ENCODE results near the gene NAXD.
A peak's percentile ranks its signal among the peaks of the same experiment; 100 is the strongest.
"Not testable (repeated sequence)": the region's sequence is repeated elsewhere in the genome, so short reads cannot be mapped to it uniquely, and the experiment has no call there.

The NAXD gene

GRCh38 chr13:110593430-110594130, 21.8 kb upstream of the NAXD start:
- in situ Hi-C loops (cut with HindIII; ENCODE audit: low sequenced_read_pairs) = no loop called here
- peak; percentile 64 for DNase-seq (ENCODE audit: low read depth, low spot score)

GRCh38 chr13:110597041-110597689, 18.2 kb upstream of the NAXD start:
- TF ChIP-seq, protein P1, sequence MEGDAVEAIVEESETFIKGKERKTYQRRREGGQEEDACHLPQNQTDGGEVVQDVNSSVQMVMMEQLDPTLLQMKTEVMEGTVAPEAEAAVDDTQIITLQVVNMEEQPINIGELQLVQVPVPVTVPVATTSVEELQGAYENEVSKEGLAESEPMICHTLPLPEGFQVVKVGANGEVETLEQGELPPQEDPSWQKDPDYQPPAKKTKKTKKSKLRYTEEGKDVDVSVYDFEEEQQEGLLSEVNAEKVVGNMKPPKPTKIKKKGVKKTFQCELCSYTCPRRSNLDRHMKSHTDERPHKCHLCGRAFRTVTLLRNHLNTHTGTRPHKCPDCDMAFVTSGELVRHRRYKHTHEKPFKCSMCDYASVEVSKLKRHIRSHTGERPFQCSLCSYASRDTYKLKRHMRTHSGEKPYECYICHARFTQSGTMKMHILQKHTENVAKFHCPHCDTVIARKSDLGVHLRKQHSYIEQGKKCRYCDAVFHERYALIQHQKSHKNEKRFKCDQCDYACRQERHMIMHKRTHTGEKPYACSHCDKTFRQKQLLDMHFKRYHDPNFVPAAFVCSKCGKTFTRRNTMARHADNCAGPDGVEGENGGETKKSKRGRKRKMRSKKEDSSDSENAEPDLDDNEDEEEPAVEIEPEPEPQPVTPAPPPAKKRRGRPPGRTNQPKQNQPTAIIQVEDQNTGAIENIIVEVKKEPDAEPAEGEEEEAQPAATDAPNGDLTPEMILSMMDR (IDR thresholded peaks at IDR 0.05; ENCODE audit: low read depth, low read length) = no peak
- DNase-seq (ENCODE audit: low read depth, low spot score) = no peak

More at GRCh38 chr13:110593430-110594130, 21.8 kb upstream of the NAXD start:
- H3K4me3 ChIP-seq (ENCODE audit: low read depth, low read length) = no peak overlapping the region
- TF ChIP-seq, protein P1 (IDR thresholded peaks at IDR 0.05; ENCODE audit: low read depth, low read length) = peak; percentile 58

DNA sequence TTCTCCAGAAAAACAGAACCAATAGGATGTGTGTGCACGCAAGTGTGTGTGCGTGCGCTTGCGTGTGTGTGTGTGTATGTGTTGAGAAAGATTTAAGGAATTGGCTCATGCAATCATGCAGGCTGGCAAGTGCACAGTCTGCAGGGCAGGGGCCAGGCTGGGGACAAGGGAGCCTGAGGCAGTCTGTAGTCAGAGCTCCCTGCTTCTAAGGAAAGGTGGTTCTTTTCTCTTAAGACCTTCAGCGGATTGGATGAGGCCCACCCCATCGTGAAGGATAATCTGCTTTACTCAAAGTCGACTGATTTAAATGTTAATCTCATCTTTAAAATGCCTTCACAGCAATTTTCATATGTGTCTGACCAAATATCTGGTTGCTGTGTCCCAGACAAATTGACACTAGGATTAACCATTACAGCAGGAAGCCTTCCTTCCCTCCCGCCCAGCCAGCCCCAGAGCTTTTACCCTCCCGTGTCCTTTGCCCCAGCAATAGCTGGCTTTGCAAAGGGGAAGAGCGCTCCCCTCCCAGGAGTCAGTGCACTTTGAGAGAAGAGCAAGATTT, 15.0 kb upstream of the NAXD start:
- DNase-seq (ENCODE audit: low read depth, low spot score) = no peak
- in situ Hi-C loops (cut with HindIII; ENCODE audit: low sequenced_read_pairs) = no loop called here
- H3K4me3 ChIP-seq (ENCODE audit: low read depth, low read length) = no peak overlapping the region
- TF ChIP-seq, protein P1 (IDR thresholded peaks at IDR 0.05; ENCODE audit: low read depth, low read length) = no peak

More at GRCh38 chr13:110597041-110597689, 18.2 kb upstream of the NAXD start:
- H3K4me3 ChIP-seq (ENCODE audit: low read depth, low read length) = no peak overlapping the region
- in situ Hi-C loops (cut with HindIII; ENCODE audit: low sequenced_read_pairs) = no loop called here

DNA sequence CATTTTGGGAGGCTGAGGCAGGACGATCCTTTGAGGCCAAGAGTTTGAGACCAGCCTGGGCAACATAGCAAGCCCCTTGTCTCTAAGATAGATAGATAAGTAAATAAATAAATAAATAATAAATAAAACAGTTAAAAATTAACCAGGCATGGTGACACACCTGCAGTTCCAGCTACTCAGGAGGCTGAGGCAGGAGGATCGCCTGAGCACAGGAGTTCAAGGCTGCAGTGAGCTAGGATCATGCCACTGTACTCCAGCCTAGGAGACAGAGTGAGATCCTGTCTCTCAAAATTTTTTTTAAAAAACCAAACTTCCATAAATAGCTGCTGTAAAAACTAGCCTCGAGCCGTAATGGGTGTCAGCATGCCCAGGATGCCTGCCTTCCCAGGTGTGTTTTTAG, 14.4 kb upstream of the NAXD start:
- in situ Hi-C loops (cut with HindIII; ENCODE audit: low sequenced_read_pairs) = no loop called here
- no peak for DNase-seq (ENCODE audit: low read depth, low spot score)
- TF ChIP-seq, protein P1 (IDR thresholded peaks at IDR 0.05; ENCODE audit: low read depth, low read length) = no peak
- no peak overlapping the region for H3K4me3 ChIP-seq (ENCODE audit: low read depth, low read length)

DNA sequence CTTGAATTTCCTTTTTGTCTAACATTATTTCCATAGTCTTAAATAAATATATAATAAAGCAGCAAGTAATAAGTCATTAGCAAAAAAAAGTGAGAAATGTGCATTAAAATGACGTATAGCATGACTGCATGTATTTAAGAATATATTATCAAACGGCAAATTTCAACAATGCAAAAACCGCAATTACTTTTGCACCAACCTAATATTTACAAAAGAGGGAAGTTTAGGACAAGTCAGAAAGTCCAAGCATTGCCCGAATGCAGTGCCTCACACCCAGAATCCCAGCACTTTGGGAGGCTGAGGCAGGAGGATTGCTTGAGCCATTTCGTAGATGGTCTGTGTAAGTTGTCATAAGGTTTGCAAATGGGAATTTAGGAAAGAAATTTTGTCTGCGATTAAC, 10.2 kb upstream of the NAXD start:
- TF ChIP-seq, protein P1 (IDR thresholded peaks at IDR 0.05; ENCODE audit: low read depth, low read length) = no peak
- in situ Hi-C loops (cut with HindIII; ENCODE audit: low sequenced_read_pairs) = no loop called here
- DNase-seq (ENCODE audit: low read depth, low spot score) = no peak
- H3K4me3 ChIP-seq (ENCODE audit: low read depth, low read length) = no peak overlapping the region

DNA sequence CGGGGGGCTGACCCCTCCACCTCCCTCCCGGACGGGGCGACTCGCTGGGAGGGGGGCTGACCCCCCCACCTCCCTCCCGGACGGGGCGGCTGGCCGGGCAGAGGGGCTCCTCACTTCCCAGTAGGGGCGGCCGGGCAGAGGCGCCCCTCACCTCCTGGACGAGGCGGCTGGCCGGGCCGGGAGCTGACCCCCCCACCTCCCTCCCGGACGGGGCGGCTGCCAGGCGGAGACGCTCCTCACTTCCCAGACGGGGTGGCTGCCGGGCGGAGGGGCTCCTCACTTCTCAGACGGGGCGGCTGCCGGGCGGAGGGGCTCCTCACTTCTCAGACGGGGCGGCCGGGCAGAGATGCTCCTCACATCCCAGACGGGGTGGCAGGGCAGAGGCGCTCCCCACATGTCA, 9.1 kb upstream of the NAXD start:
- H3K4me3 ChIP-seq (ENCODE audit: low read depth, low read length); DNase-seq (ENCODE audit: low read depth, low spot score); in situ Hi-C loops (cut with HindIII; ENCODE audit: low sequenced_read_pairs): not testable (repeated sequence)

DNA sequence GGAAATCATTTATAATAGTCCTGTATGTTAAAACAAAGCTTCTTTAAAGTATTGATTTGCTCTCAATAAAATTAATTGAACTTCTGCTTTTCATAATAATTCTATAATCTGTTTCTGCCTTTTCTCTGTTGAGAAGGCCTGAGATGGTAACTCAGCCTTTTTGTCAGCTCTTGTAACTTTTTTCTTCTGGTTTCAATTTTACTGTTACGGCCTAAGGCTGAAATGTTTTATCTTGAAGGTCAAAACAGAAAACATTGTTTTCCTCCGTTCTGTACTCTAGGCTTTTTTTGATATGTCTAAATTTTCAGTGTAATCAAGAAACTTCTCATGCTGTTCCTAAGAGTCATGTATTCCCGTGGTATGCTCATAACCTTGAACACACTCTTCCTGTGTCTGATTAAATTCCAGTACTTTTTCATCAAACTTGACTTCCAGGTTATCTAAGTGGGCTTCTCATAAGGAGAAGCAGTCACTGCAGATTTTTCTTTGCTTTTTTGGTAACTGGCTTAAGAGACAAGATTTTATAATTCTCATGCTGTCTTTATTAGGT, 7.6 kb upstream of the NAXD start:
- TF ChIP-seq, protein P1 (IDR thresholded peaks at IDR 0.05; ENCODE audit: low read depth, low read length) = no peak
- DNase-seq (ENCODE audit: low read depth, low spot score) = no peak
- H3K4me3 ChIP-seq (ENCODE audit: low read depth, low read length) = no peak overlapping the region
- in situ Hi-C loops (cut with HindIII; ENCODE audit: low sequenced_read_pairs) = no loop called here
